GM18505 (cell line): ENCODE results near the gene CYS1.

ENCODE experiments used
- ATAC-seq: cut with Tn5 transposase; IDR thresholded peaks from one replicate; pipeline ENCODE4 v1.9.1; 2021; ENCODE audit not compliant: unreplicated experiment
- POLR2A ChIP-seq: IDR thresholded peaks from 4 replicates; pipeline ENCODE4 v1.6.1; 2011; ENCODE audit warnings: borderline replicate concordance; ENCODE audit not compliant: insufficient read depth, insufficient read length; ENCODE audit errors: extremely low read depth

Gene CYS1

GRCh38 chr2:10079870-10080535, at the start of gene CYS1:
Gene CYS1 (minus strand): TSS chr2:10080411. CDS start chr2:10080223, 188 bp downstream.
- peak; percentile 39 for ATAC-seq
- no peak for TF ChIP-seq POLR2A

- no peak for ATAC-seq
- no peak for TF ChIP-seq POLR2A
Observed at GRCh38 chr2:10129490-10129889, 49.3 kb upstream of the CYS1 start.

- no peak for TF ChIP-seq POLR2A
- ATAC-seq = no peak
Observed at GRCh38 chr2:10128420-10128819, 48.2 kb upstream of the CYS1 start.

- ATAC-seq = no peak
Observed at GRCh38 chr2:10126632-10127026, 46.4 kb upstream of the CYS1 start.

GRCh38 chr2:10125842-10126631, 45.8 kb upstream of the CYS1 start:
- TF ChIP-seq POLR2A = no peak
- ATAC-seq = no peak

More at GRCh38 chr2:10126632-10127026, 46.4 kb upstream of the CYS1 start:
- TF ChIP-seq POLR2A = no peak

GRCh38 chr2:10124538-10125045, 44.4 kb upstream of the CYS1 start:
- no peak for ATAC-seq
- TF ChIP-seq POLR2A = no peak

- ATAC-seq = no peak
- TF ChIP-seq POLR2A = no peak
Observed at GRCh38 chr2:10123281-10123680, 43.1 kb upstream of the CYS1 start.

- peak; percentile 68 for ATAC-seq
Observed at GRCh38 chr2:10122500-10123280, 42.5 kb upstream of the CYS1 start, which contains the start of gene RRM2. Gene RRM2 (plus strand): TSS chr2:10122739. CDS start chr2:10122799, 60 bp downstream.

GRCh38 chr2:10120877-10121574, 40.8 kb upstream of the CYS1 start:
- no peak for ATAC-seq
- no peak for TF ChIP-seq POLR2A

More at GRCh38 chr2:10122500-10123280, 42.5 kb upstream of the CYS1 start, which contains the start of gene RRM2:
- TF ChIP-seq POLR2A = peak; percentile 95

- ATAC-seq = peak; percentile 41
- peak; percentile 89 for TF ChIP-seq POLR2A
Observed at GRCh38 chr2:10120158-10120876, 40.1 kb upstream of the CYS1 start.

- peak; percentile 1 for ATAC-seq
- TF ChIP-seq POLR2A = no peak
Observed at GRCh38 chr2:10119601-10120157, 39.5 kb upstream of the CYS1 start.

GRCh38 chr2:10119027-10119325, 38.8 kb upstream of the CYS1 start:
- no peak for TF ChIP-seq POLR2A
- ATAC-seq = no peak
